Aorta (tissue), 5 donors: ENCODE data around the gene RBMY1B. TPM values are rescaled to one million over a fixed set of nuclear protein-coding genes. Genes with fewer than 3 reads are reported as not detected.
"Not testable (repeated sequence)": the region's sequence is repeated elsewhere in the genome, so short reads cannot be mapped to it uniquely, and the experiment has no call there.

Source experiments
- ATAC-seq: fragments of 200-7000 bp; cut with Tn5 transposase; one replicate; pipeline ENCODE4 v1.9.1; 2022; ENCODE audit warnings: moderate library complexity; ENCODE audit not compliant: low FRiP score
- DNase-seq, 2 donors: peaks; one replicate each; pipeline ENCODE4 v3.0.0-alpha.2; 2020
- H3K27ac ChIP-seq, 2 donors: one replicate each; pipeline ENCODE4 v1.5.1; 2013; ENCODE audit warnings: low read length in 2 of 2, mild to moderate bottlenecking in 2 of 2, moderate library complexity in 2 of 2, control low read depth in 1 of 2, inconsistent platforms in 1 of 2, low read depth in 1 of 2
- H3K27me3 ChIP-seq, 2 donors: one replicate each; pipeline ENCODE4 v1.6.1; 2013; ENCODE audit warnings: control low read depth in 1 of 2, low read length in 1 of 2, mild to moderate bottlenecking in 1 of 2, moderate library complexity in 1 of 2; ENCODE audit not compliant: insufficient read depth in 2 of 2, control insufficient read depth in 1 of 2
- H3K36me3 ChIP-seq, 2 donors: one replicate each; pipeline ENCODE4 v1.6.1; 2013; ENCODE audit warnings: control low read depth in 1 of 2, low read length in 1 of 2, mild to moderate bottlenecking in 1 of 2; ENCODE audit not compliant: insufficient read depth in 2 of 2, control insufficient read depth in 1 of 2
- H3K4me1 ChIP-seq, 2 donors: one replicate each; pipeline ENCODE4 v1.6.1; 2013; ENCODE audit warnings: low read length in 2 of 2, control low read depth in 1 of 2, mild to moderate bottlenecking in 1 of 2, moderate library complexity in 1 of 2; ENCODE audit not compliant: insufficient read depth in 2 of 2, control insufficient read depth in 1 of 2
- H3K4me3 ChIP-seq, 2 donors: one replicate each; pipeline ENCODE4 v1.5.1; 2013; ENCODE audit warnings: low read length in 2 of 2, control low read depth in 1 of 2, mild to moderate bottlenecking in 1 of 2
- H3K9me3 ChIP-seq: one replicate; pipeline ENCODE4 v1.6.1; 2013; ENCODE audit warnings: mild to moderate bottlenecking, low read length; ENCODE audit not compliant: control insufficient read depth
- WGBS, 2 donors: extraction: QIAGEN DNeasy Blood & Tissue Kit; methylation state at CpG; one replicate each; pipeline ENCODE4 v1.1.7; 2013; 5-methylcytosine and 5-hydroxymethylcytosine counted together
- intact Hi-C, 2 donors: fragments of 100-400 bp; cut with DNase I; formaldehyde crosslinking; loops; one replicate each; pipeline versions ENCODE4 v1.14.2 to v1.15.0; 2022
- long read RNA-seq, 2 donors: library from polyadenylated mRNA; unstranded; transcript quantifications; one replicate each; pipeline ENCODE4 v2.0.0, GENCODE V29; 2020 to 2021
- polyA plus RNA-seq, 2 donors: library from polyadenylated mRNA; stranded (reverse); fragments of 200-250 nt; gene quantifications; one replicate each; pipeline ENCODE4 v1.2.3, GENCODE V29; 2013
- total RNA-seq, 2 donors: library from RNA; stranded (reverse); fragmentation: NEBNext Ultra II Directional; extraction: Animal tissue kit (Norgen Biotek cat#: 25700); gene quantifications; one replicate each; pipeline ENCODE4 v1.2.1, GENCODE V29; 2021
- donor health status: healthy with polysubstance abuse.
- donor health status: Bipolar disorder and iron deficiency.
- donor health status: DM: no; HTN: no; CAD: no.
- donor health status: DM: no; HTN: no; CAD: no.
- donor health status: DM: yes; HTN: yes; CAD: no.

Gene RBMY1B
- total RNA-seq = not detected
- not detected for polyA plus RNA-seq
- long read RNA-seq, donor 1 = 0 reads
- long read RNA-seq, donor 2 = 0 reads

DNA sequence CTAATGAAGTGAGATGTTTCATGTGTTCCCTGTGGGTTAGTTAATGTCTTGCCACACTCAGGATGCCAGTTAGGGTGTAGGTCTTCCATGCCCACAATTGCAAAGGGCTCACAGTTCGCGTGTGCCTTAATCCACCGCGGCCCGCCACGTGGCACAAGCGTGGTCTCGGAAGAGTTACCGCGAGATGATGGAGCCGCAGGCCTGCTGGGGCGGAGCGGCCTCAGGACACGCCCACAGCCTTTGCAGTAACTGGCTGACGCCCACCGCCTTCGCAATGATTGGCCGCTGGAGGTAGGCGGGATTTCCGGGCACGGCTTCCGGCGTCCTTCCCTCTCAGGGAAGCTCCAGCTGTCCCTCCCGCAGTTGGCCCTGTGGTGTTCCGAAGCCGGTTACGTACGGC is at the start of gene RBMY1B:
TSS of gene RBMY1B (plus strand) at position 301 of the 400 bp plus-strand sequence. CDS start 2,013 bp downstream, outside the sequence.
- intact Hi-C loops, H3K4me3 ChIP-seq, H3K4me1 ChIP-seq, ATAC-seq, H3K36me3 ChIP-seq, H3K27me3 ChIP-seq, H3K9me3 ChIP-seq, H3K27ac ChIP-seq, DNase-seq: not testable (repeated sequence)
- WGBS, 2 donors = no CpG with 5 or more reads among the region's 28 CpGs

DNA sequence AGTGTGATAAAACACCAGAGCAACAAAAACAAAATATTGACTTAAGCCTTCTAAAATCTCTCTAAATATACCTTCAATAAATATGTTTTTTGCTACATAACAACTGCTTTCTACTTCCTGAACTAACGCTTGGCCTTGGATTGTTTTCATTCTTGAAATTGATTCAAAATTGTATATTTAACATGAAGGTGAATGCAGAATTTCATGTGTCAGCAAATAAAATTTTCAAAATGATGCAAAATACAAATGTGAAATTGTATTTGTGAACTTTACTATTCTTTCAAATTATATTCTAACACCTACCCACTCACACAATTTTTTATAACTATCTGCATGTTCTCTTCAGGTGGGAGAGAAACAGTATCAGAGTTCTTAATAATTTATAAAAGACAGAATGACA is 48.2 kb upstream of the RBMY1B start:
- H3K27me3 ChIP-seq, ATAC-seq, H3K27ac ChIP-seq, H3K4me3 ChIP-seq, H3K9me3 ChIP-seq, intact Hi-C loops, H3K4me1 ChIP-seq, DNase-seq, H3K36me3 ChIP-seq: not testable (repeated sequence)
- WGBS, 2 donors = 77% methylated on average over 1 of the region's 1 CpG; no CpG with 5 or more reads in 1 of the 2 donors

DNA sequence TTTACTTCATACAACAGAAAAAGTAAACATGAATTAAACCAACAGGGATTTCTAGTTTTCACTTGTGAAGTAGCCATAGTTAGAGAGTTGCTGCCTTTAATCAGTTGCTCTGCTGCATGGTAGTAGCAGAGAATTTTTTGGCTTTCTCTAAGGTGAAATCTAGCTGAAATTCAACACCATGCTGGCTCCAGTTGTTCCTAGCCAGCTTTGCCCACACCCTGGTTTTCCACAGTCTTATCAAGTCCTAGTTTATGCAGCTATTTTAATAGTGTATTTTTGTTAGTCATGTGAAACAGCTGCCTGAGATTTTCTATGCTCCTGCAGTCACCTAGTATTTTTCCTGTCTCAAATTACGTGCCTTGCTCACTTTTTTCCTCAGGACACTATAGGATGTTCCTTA is 28.2 kb upstream of the RBMY1B start:
- intact Hi-C loops = no loop called here
- no peaks in the 10 kb centered on the region for H3K9me3 ChIP-seq
- no peak overlapping the region for H3K4me3 ChIP-seq
- H3K4me1 ChIP-seq = no peaks in the 10 kb centered on the region
- no peaks in the 10 kb centered on the region for H3K36me3 ChIP-seq
- H3K27ac ChIP-seq = no peak overlapping the region
- DNase-seq = no peak
- ATAC-seq = no peak
- no peaks in the 10 kb centered on the region for H3K27me3 ChIP-seq
- WGBS, 2 donors = 19% methylated on average over 1 of the region's 1 CpG; no CpG with 5 or more reads in 1 of the 2 donors

- H3K36me3 ChIP-seq, H3K4me3 ChIP-seq, H3K27ac ChIP-seq, H3K9me3 ChIP-seq, intact Hi-C loops, ATAC-seq, H3K27me3 ChIP-seq, DNase-seq, H3K4me1 ChIP-seq: not testable (repeated sequence)
- WGBS, 2 donors = no CpG with 5 or more reads among the region's 28 CpGs
Observed at GRCh38 chrY:21534579-21534978, 23.4 kb downstream of the RBMY1B start, which contains the start of gene RBMY1A1. Gene RBMY1A1, plus strand, starts transcription at chrY:21534879. Its CDS starts 2,013 bp downstream, at chrY:21536892.

DNA sequence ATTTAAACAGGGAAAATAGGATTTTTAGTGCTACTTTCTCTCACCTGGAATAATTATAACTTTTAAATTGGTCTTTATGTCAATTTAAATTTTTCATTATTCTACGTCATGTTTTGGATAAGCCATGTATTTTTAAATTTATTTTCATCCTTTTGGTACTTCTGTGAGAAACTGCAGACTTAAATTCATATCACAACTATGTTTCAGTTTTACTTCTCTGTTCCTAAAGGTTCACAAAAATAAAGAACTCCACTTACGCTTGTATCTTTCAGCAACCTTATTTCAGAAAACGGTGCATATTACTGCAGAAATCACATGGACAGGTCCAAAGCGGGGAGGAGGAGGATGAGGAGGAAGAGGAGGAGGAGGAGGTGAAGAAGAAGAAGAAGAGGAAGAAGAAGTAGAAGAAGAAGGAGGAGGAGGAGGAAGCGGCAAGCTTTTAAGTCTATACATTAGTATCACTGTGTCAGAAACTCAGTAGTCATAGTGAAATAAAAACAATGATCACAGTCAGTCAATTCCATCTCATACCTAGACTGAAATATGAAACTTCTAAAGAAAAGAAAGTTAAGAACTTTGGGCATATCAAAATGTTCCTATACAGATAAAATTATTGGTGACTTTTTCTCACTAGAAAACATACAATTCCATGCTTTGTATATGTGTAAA is 48.3 kb downstream of the RBMY1B start:
- H3K27ac ChIP-seq, intact Hi-C loops, ATAC-seq, H3K36me3 ChIP-seq, H3K27me3 ChIP-seq, H3K4me1 ChIP-seq, H3K9me3 ChIP-seq, H3K4me3 ChIP-seq, DNase-seq: not testable (repeated sequence)
- no CpG with 5 or more reads among the region's 5 CpGs for WGBS, 2 donors

Other genes starting within 250 kb of the RBMY1B start
- gene RBMY1A1, start 23.5 kb downstream of the RBMY1B start, total RNA-seq = not detected
- not detected for gene RBMY1A1, start 23.5 kb downstream of the RBMY1B start, polyA plus RNA-seq